ENCODE data around the gene ZNF716. TPM values are rescaled to one million over a fixed set of nuclear protein-coding genes. Genes with fewer than 3 reads are reported as not detected.

ZNF716 gene
- total RNA-seq, 1 donor from 2014 or later, result not detected

GRCh38 chr7:57417736-57418135, 32.2 kb upstream of the ZNF716 start:
- no peak for DNase-seq

GRCh38 chr7:57423768-57424167, 26.2 kb upstream of the ZNF716 start:
- intact Hi-C loops (cut with micrococcal nuclease), result no loop called here
- ChIA-PET POLR2A (no interaction called here), CTCF (no interaction called here)
- Mint-ChIP-seq H3K27ac (no peak overlapping the region), H3K4me1 (no peaks in the 10 kb centered on the region), H3K4me3 (no peak overlapping the region), H3K27me3 (no peaks in the 10 kb centered on the region), H3K36me3 (ENCODE audit: low read depth) (no peaks in the 10 kb centered on the region), H3K9me3 (peaks cover 9% of the 10 kb centered on the region)
- no peak for ATAC-seq (ENCODE audit: low read depth)
- DNase-seq, result no peak
- no peak for TF ChIP-seq CTCF (IDR thresholded peaks at IDR 0.05)

More at GRCh38 chr7:57417736-57418135, 32.2 kb upstream of the ZNF716 start:
- intact Hi-C loops (cut with micrococcal nuclease), result loop anchor here (1.0 kb wide), 1 partner anchor 8 kb away; no protein-coding TSS in a partner anchor
- ATAC-seq (ENCODE audit: low read depth), result no peak
- no peak overlapping the region for H3K4me3 Mint-ChIP-seq
- H3K9me3 Mint-ChIP-seq, result peaks cover 9% of the 10 kb centered on the region
- H3K36me3 Mint-ChIP-seq (ENCODE audit: low read depth), result no peaks in the 10 kb centered on the region
- POLR2A ChIA-PET, result no interaction called here
- H3K27ac Mint-ChIP-seq, result no peak overlapping the region
- CTCF ChIA-PET, result no interaction called here
- no peaks in the 10 kb centered on the region for H3K27me3 Mint-ChIP-seq
- TF ChIP-seq CTCF (IDR thresholded peaks at IDR 0.05), result no peak
- no peaks in the 10 kb centered on the region for H3K4me1 Mint-ChIP-seq

- H3K27ac Mint-ChIP-seq, result no peak overlapping the region
These were observed 25.3 kb upstream of the ZNF716 start for GRCh38 chr7:57424515-57425238.

GRCh38 chr7:57425239-57425944, 24.6 kb upstream of the ZNF716 start:
- no peak overlapping the region for H3K27ac Mint-ChIP-seq
- peaks cover 13% of the 10 kb centered on the region for H3K9me3 Mint-ChIP-seq
- H3K27me3 Mint-ChIP-seq, result no peaks in the 10 kb centered on the region
- ChIA-PET POLR2A (no interaction called here), CTCF (no interaction called here)
- no peaks in the 10 kb centered on the region for H3K4me1 Mint-ChIP-seq
- no peaks in the 10 kb centered on the region for H3K36me3 Mint-ChIP-seq (ENCODE audit: low read depth)
- ATAC-seq (ENCODE audit: low read depth), result no peak
- no peak for TF ChIP-seq CTCF (IDR thresholded peaks at IDR 0.05)
- intact Hi-C loops (cut with micrococcal nuclease), result no loop called here
- no peak overlapping the region for H3K4me3 Mint-ChIP-seq
- DNase-seq, result no peak

More at GRCh38 chr7:57424515-57425238, 25.3 kb upstream of the ZNF716 start:
- Mint-ChIP-seq H3K4me1 (no peaks in the 10 kb centered on the region), H3K9me3 (peaks cover 11% of the 10 kb centered on the region), H3K27me3 (no peaks in the 10 kb centered on the region), H3K36me3 (ENCODE audit: low read depth) (no peaks in the 10 kb centered on the region), H3K4me3 (no peak overlapping the region)
- ChIA-PET CTCF (no interaction called here), POLR2A (no interaction called here)
- intact Hi-C loops (cut with micrococcal nuclease), result no loop called here
- no peak for TF ChIP-seq CTCF (IDR thresholded peaks at IDR 0.05)
- no peak for DNase-seq
- no peak for ATAC-seq (ENCODE audit: low read depth)

DNA sequence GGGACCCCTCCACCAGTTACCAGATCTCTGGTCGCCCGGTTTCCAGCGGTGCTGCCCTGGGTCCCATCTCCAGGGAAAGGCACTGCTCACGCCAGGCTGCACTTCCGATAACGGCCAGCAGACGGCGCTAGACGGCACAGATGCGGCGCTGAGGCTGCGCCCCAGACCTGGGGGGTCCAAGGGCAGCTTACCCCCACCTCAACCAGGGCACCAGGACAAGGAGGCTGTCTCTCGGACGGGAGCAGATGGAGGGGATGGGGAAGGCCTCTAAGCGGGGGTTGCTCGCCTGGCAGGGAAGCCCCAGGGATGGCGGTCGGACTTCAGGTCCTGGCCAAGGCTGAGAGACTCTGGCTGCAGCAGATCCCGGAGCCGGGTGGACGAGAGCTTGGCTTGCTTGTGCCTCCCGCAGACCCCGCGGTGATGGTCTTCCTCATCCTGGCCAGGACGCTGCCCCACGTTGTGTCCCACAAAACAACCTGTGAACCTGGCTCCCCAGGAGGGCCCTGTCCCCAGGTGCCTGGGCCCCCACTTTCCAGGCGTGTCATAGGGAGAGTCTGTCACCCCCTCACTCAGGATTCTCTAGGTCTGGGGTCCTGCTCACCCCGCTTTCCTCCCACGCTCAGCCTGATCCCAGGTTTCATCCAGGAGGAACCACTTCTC, 23.9 kb upstream of the ZNF716 start:
- no peak for ATAC-seq (ENCODE audit: low read depth)
- no peaks in the 10 kb centered on the region for H3K36me3 Mint-ChIP-seq (ENCODE audit: low read depth)
- POLR2A ChIA-PET, result no interaction called here
- intact Hi-C loops (cut with micrococcal nuclease), result no loop called here
- peaks cover 11% of the 10 kb centered on the region for H3K9me3 Mint-ChIP-seq
- no peak overlapping the region for H3K27ac Mint-ChIP-seq
- no peak overlapping the region for H3K4me3 Mint-ChIP-seq
- no peak for TF ChIP-seq CTCF (IDR thresholded peaks at IDR 0.05)
- no peaks in the 10 kb centered on the region for H3K27me3 Mint-ChIP-seq
- no peak for DNase-seq
- CTCF ChIA-PET, result no interaction called here
- H3K4me1 Mint-ChIP-seq, result no peaks in the 10 kb centered on the region
